T-helper 17 cell (primary cell): Measurements from ENCODE around the gene PIMREG. TPM values are rescaled to one million over a fixed set of nuclear protein-coding genes. Genes with fewer than 3 reads are reported as not detected.
A peak's percentile ranks its signal among the peaks of the same experiment; 100 is the strongest.

Experiments
- ATAC-seq: fragments of 150-1000 bp; cut with Tn5 transposase; 2 replicates; pipeline ENCODE4 v1.10.0; 2021; ENCODE audit warnings: mild to moderate bottlenecking, moderate library complexity
- DNase-seq, 3 donors: peaks; one replicate each; pipeline versions ENCODE4 v3.0.0 to v3.0.0-alpha.2; 2020 to 2021
- H3K9me3 ChIP-seq: one replicate; pipeline ENCODE4 v1.7.0; 2013; ENCODE audit warnings: low read length, mild to moderate bottlenecking; ENCODE audit not compliant: control insufficient read depth, poor library complexity, severe bottlenecking
- H3K27ac Mint-ChIP-seq: one replicate; pipeline ENCODE4 v1.8.0; 2022; ENCODE audit warnings: mild to moderate bottlenecking, moderate library complexity, mixed read lengths
- H3K27me3 Mint-ChIP-seq: one replicate; pipeline ENCODE4 v1.8.0; 2022; ENCODE audit warnings: mixed read lengths
- H3K36me3 Mint-ChIP-seq: one replicate; pipeline ENCODE4 v1.8.0; 2022; ENCODE audit warnings: low read depth, mixed read lengths
- H3K4me1 Mint-ChIP-seq: one replicate; pipeline ENCODE4 v1.8.0; 2022; ENCODE audit warnings: mild to moderate bottlenecking, mixed read lengths
- H3K4me3 Mint-ChIP-seq: one replicate; pipeline ENCODE4 v1.8.0; 2022; ENCODE audit warnings: mild to moderate bottlenecking, moderate library complexity, mixed read lengths
- total RNA-seq, 4 donors: library from RNA in 2 of 4; stranded (reverse) in 2 of 4; gene quantifications; one replicate each; pipeline ENCODE4 v1.2.3 and lab custom pipeline; 2022 to 2026

The PIMREG gene
- total RNA-seq (not detected), total RNA-seq (lab: John Stamatoyannopoulos, UW) (0 reads per million in 2 donors)

GRCh38 chr17:6443692-6444570 lies at the start of gene PIMREG:
PIMREG (plus strand) TSS chr17:6444455; CDS start chr17:6445111, 656 bp downstream.
- H3K4me3 Mint-ChIP-seq: peak within 1 kb of the TSS; percentile 97
- peak; percentile 80 to 87 (median 86) for DNase-seq
- H3K27ac Mint-ChIP-seq: peak within 1 kb of the TSS; percentile 60
- no peaks in the 10 kb centered on the region for H3K9me3 ChIP-seq
- peaks cover 11% of the 10 kb centered on the region for H3K4me1 Mint-ChIP-seq
- ATAC-seq: peak; percentile 99
- H3K27me3 Mint-ChIP-seq: peaks cover 24% of the 10 kb centered on the region
- peaks cover 2% of the 10 kb centered on the region for H3K36me3 Mint-ChIP-seq

GRCh38 chr17:6398955-6399354 lies 45.3 kb upstream of the PIMREG start:
- no peaks in the 10 kb centered on the region for H3K9me3 ChIP-seq
- H3K27ac Mint-ChIP-seq: no peak overlapping the region
- no peak for ATAC-seq

GRCh38 chr17:6402258-6402657 lies 42.0 kb upstream of the PIMREG start:
- no peak for ATAC-seq
- Mint-ChIP-seq H3K27ac (no peak overlapping the region), H3K4me1 (no peaks in the 10 kb centered on the region), H3K27me3 (peaks cover 23% of the 10 kb centered on the region), H3K36me3 (peaks cover 4% of the 10 kb centered on the region), H3K4me3 (no peak overlapping the region)
- no peak for DNase-seq
- H3K9me3 ChIP-seq: no peaks in the 10 kb centered on the region

More at GRCh38 chr17:6398955-6399354, 45.3 kb upstream of the PIMREG start:
- no peak for DNase-seq
- Mint-ChIP-seq H3K27me3 (peaks cover 26% of the 10 kb centered on the region), H3K4me3 (no peak overlapping the region), H3K36me3 (peaks cover under 1% of the 10 kb centered on the region), H3K4me1 (no peaks in the 10 kb centered on the region)

GRCh38 chr17:6408276-6408675 lies 36.0 kb upstream of the PIMREG start:
- ATAC-seq (no peak), DNase-seq (no peak)
- Mint-ChIP-seq H3K36me3 (peaks cover 4% of the 10 kb centered on the region), H3K4me1 (no peaks in the 10 kb centered on the region), H3K27ac (no peak overlapping the region), H3K27me3 (peaks cover 48% of the 10 kb centered on the region), H3K4me3 (no peak overlapping the region)
- no peaks in the 10 kb centered on the region for H3K9me3 ChIP-seq

GRCh38 chr17:6408735-6409134 lies 35.5 kb upstream of the PIMREG start:
- ATAC-seq: no peak
- peaks cover 4% of the 10 kb centered on the region for H3K36me3 Mint-ChIP-seq

GRCh38 chr17:6413065-6413464 lies 31.2 kb upstream of the PIMREG start:
- peaks cover 57% of the 10 kb centered on the region for H3K27me3 Mint-ChIP-seq
- no peaks in the 10 kb centered on the region for H3K4me1 Mint-ChIP-seq
- no peak for DNase-seq
- peak; percentile 36 for ATAC-seq
- no peak overlapping the region for H3K27ac Mint-ChIP-seq
- no peak overlapping the region for H3K4me3 Mint-ChIP-seq
- no peaks in the 10 kb centered on the region for H3K36me3 Mint-ChIP-seq
- H3K9me3 ChIP-seq: no peaks in the 10 kb centered on the region

More at GRCh38 chr17:6408735-6409134, 35.5 kb upstream of the PIMREG start:
- no peak for DNase-seq
- no peak overlapping the region for H3K27ac Mint-ChIP-seq
- H3K4me3 Mint-ChIP-seq: no peak overlapping the region
- H3K4me1 Mint-ChIP-seq: no peaks in the 10 kb centered on the region
- H3K9me3 ChIP-seq: no peaks in the 10 kb centered on the region
- peaks cover 50% of the 10 kb centered on the region for H3K27me3 Mint-ChIP-seq

GRCh38 chr17:6415616-6416015 lies 28.6 kb upstream of the PIMREG start:
- ATAC-seq (no peak), DNase-seq (no peak)
- H3K27ac Mint-ChIP-seq: no peak overlapping the region
- H3K36me3 Mint-ChIP-seq: no peaks in the 10 kb centered on the region
- H3K9me3 ChIP-seq: no peaks in the 10 kb centered on the region
- peaks cover 4% of the 10 kb centered on the region for H3K4me1 Mint-ChIP-seq
- H3K27me3 Mint-ChIP-seq: peaks cover 54% of the 10 kb centered on the region
- H3K4me3 Mint-ChIP-seq: peak overlapping the region; percentile 31

GRCh38 chr17:6420173-6420641 lies 24.0 kb upstream of the PIMREG start:
- Mint-ChIP-seq H3K27ac (peak overlapping the region; percentile 45), H3K36me3 (no peaks in the 10 kb centered on the region), H3K27me3 (peaks cover 54% of the 10 kb centered on the region), H3K4me3 (no peak overlapping the region), H3K4me1 (peaks cover 4% of the 10 kb centered on the region)
- DNase-seq: no peak
- no peaks in the 10 kb centered on the region for H3K9me3 ChIP-seq
- ATAC-seq: no peak

GRCh38 chr17:6421700-6422604 lies 22.3 kb upstream of the PIMREG start:
- no peak overlapping the region for H3K27ac Mint-ChIP-seq
- peak; percentile 45 to 52 (median 51) for DNase-seq
- peak; percentile 68 for ATAC-seq
- H3K9me3 ChIP-seq: no peaks in the 10 kb centered on the region
- H3K36me3 Mint-ChIP-seq: no peaks in the 10 kb centered on the region
- no peak overlapping the region for H3K4me3 Mint-ChIP-seq
- H3K4me1 Mint-ChIP-seq: peaks cover 9% of the 10 kb centered on the region
- peaks cover 43% of the 10 kb centered on the region for H3K27me3 Mint-ChIP-seq

- ATAC-seq (no peak), DNase-seq (no peak)
- no peak overlapping the region for H3K4me3 Mint-ChIP-seq
- peaks cover 16% of the 10 kb centered on the region for H3K4me1 Mint-ChIP-seq
- peaks cover 36% of the 10 kb centered on the region for H3K27me3 Mint-ChIP-seq
- no peaks in the 10 kb centered on the region for H3K36me3 Mint-ChIP-seq
- no peaks in the 10 kb centered on the region for H3K9me3 ChIP-seq
- no peak overlapping the region for H3K27ac Mint-ChIP-seq
These were observed 21.5 kb upstream of the PIMREG start for GRCh38 chr17:6422654-6423241.

GRCh38 chr17:6423931-6424330 lies 20.3 kb upstream of the PIMREG start:
- Mint-ChIP-seq H3K4me1 (peaks cover 19% of the 10 kb centered on the region), H3K36me3 (no peaks in the 10 kb centered on the region), H3K27me3 (peaks cover 34% of the 10 kb centered on the region), H3K4me3 (no peak overlapping the region), H3K27ac (no peak overlapping the region)
- H3K9me3 ChIP-seq: no peaks in the 10 kb centered on the region
- no peak for ATAC-seq
- no peak for DNase-seq

- no peaks in the 10 kb centered on the region for H3K9me3 ChIP-seq
- ATAC-seq: no peak
- no peak overlapping the region for H3K27ac Mint-ChIP-seq
- H3K36me3 Mint-ChIP-seq: no peaks in the 10 kb centered on the region
- H3K4me3 Mint-ChIP-seq: no peak overlapping the region
- H3K4me1 Mint-ChIP-seq: peaks cover 15% of the 10 kb centered on the region
- DNase-seq: no peak
- peaks cover 28% of the 10 kb centered on the region for H3K27me3 Mint-ChIP-seq
These were observed 18.8 kb upstream of the PIMREG start for GRCh38 chr17:6425407-6425806.
